Transverse colon (tissue), 4 donors: ENCODE data around the gene GAPVD1. TPM values are rescaled to one million over a fixed set of nuclear protein-coding genes. Genes with fewer than 3 reads are reported as not detected.

Source experiments
- DNase-seq: peaks from one replicate; pipeline ENCODE4 v3.0.0-alpha.2; 2019
- H3K27ac ChIP-seq, 4 donors: fragments of 200-600 bp; sonication (generic); 2 replicates each; pipeline ENCODE4 v1.5.1; 2016 to 2018; ENCODE audit warnings: inconsistent platforms in 4 of 4
- H3K27me3 ChIP-seq: fragments of 200-600 bp; sonication (generic); 2 replicates; pipeline ENCODE4 v1.5.1; 2017; ENCODE audit warnings: inconsistent platforms
- H3K36me3 ChIP-seq, 4 donors: fragments of 200-600 bp; sonication (generic); 2 replicates each; pipeline ENCODE4 v1.5.1; 2017 to 2019; ENCODE audit warnings: inconsistent platforms in 4 of 4
- H3K4me1 ChIP-seq, 4 donors: fragments of 200-600 bp; sonication (generic); 2 replicates each; pipeline ENCODE4 v1.5.1; 2017 to 2020; ENCODE audit warnings: inconsistent platforms in 4 of 4
- H3K4me3 ChIP-seq, 4 donors: fragments of 200-600 bp; sonication (generic); 1 replicate in 1 of 4; 2 replicates in 3 of 4; pipeline versions ENCODE4 v1.5.1 to v1.6.1; 2017 to 2019; ENCODE audit warnings: inconsistent platforms in 4 of 4
- H3K9me3 ChIP-seq, 2 donors: fragments of 200-600 bp; sonication (generic); 2 replicates each; pipeline ENCODE4 v1.5.1; 2017 to 2019; ENCODE audit warnings: inconsistent platforms in 2 of 2
- CTCF ChIP-seq, 5 experiments: fragments of 200-600 bp in 3 of 5; fragments of 450-650 bp in 2 of 5; sonication (generic) in 3 of 5; IDR thresholded peaks; 1 replicate in 2 of 5; 2 replicates in 3 of 5; pipeline ENCODE4 v1.5.1; 2016 to 2017; ENCODE audit warnings: antibody characterized with exemption in 5 of 5, inconsistent platforms in 3 of 5, mild to moderate bottlenecking in 2 of 5, moderate library complexity in 1 of 5
- EP300 ChIP-seq: sonication (generic); formaldehyde crosslinking; IDR thresholded peaks from one replicate; pipeline ENCODE4 v1.6.1; 2017; ENCODE audit warnings: antibody characterized with exemption, low read depth
- POLR2A ChIP-seq: fragments of 450-650 bp; IDR thresholded peaks from one replicate; pipeline ENCODE4 v1.6.1; 2016; ENCODE audit warnings: antibody characterized with exemption, mild to moderate bottlenecking, moderate library complexity
- POLR2AphosphoS5 ChIP-seq, 3 donors: sonication (generic); formaldehyde crosslinking; IDR thresholded peaks; one replicate each; pipeline ENCODE4 v1.6.1; 2016; ENCODE audit warnings: antibody characterized with exemption in 3 of 3
- WGBS, 2 donors: methylation state at CpG; one replicate each; pipeline ENCODE4 v1.1.5; 2018; ENCODE audit warnings: low coverage in 1 of 2; 5-methylcytosine and 5-hydroxymethylcytosine counted together
- in situ Hi-C, 4 donors: fragments of 200-750 bp; cut with MboI; loops; one replicate each; pipeline versions ENCODE4 v1.15.0 to v1.15.1; 2017; ENCODE audit warnings: low sequenced_read_pairs in 3 of 4, low pct_ligation_motif_present in 1 of 4, low pct_unique_long_range_greater_than_20kb in 1 of 4
- intact Hi-C: fragments of 100-400 bp; cut with DNase I; formaldehyde crosslinking; loops from one replicate; pipeline ENCODE4 v1.15.1; 2023; ENCODE audit warnings: low total_unique reads
- total RNA-seq, 4 donors: library from RNA; depleted of rRNA; stranded (reverse); fragments of >200 nt; gene quantifications; one replicate each; pipeline ENCODE4 v1.1.0, GENCODE V29; 2016

Gene GAPVD1
- total RNA-seq, 4 donors from 2014 or later: 27.7 to 80.4 (median 48.4) TPM

GRCh38 chr9:125377584-125378250, 116.1 kb downstream of the GAPVD1 start:
- H3K27me3 ChIP-seq: no peaks in the 10 kb centered on the region
- in situ Hi-C loops: loop anchor here in 3 of 4 donors (10.0 kb wide), 1 partner anchor 603 kb away; the partner anchor contains the start of genes NR6A1 (in 3 of the 3) and OLFML2A (in 3 of the 3)
- 87 to 100% methylated on average over 1 to 8 of the region's 8 CpGs for WGBS, 2 donors

GRCh38 chr9:125378778-125379177, 117.2 kb downstream of the GAPVD1 start:
- intact Hi-C loops: no loop called here
- Histone ChIP-seq H3K4me3 (no peak overlapping the region), H3K9me3 (no peaks in the 10 kb centered on the region), H3K36me3 (no peaks in the 10 kb centered on the region), H3K4me1 (peaks cover 4 to 10% (median 7%) of the 10 kb centered on the region in 4 donors), H3K27me3 (no peaks in the 10 kb centered on the region), H3K27ac (no peak overlapping the region)
- TF ChIP-seq CTCF (IDR thresholded peaks at IDR 0.05): no peak
- TF ChIP-seq POLR2AphosphoS5 (IDR thresholded peaks at IDR 0.05): no peak
- no peak for TF ChIP-seq EP300
- no peak for TF ChIP-seq POLR2A
- no peak for DNase-seq
- 66 to 77% methylated on average over 3 to 9 of the region's 9 CpGs for WGBS, 2 donors
- in situ Hi-C loops: loop anchor here in 3 of 4 donors (10.0 kb wide), 1 partner anchor 604 kb away; the partner anchor contains the start of genes NR6A1 (in 3 of the 3) and OLFML2A (in 3 of the 3)

More at GRCh38 chr9:125377584-125378250, 116.1 kb downstream of the GAPVD1 start:
- no peaks in the 10 kb centered on the region for H3K36me3 ChIP-seq
- no peaks in the 10 kb centered on the region for H3K9me3 ChIP-seq
- no peak for TF ChIP-seq POLR2A
- intact Hi-C loops: no loop called here
- H3K27ac ChIP-seq: no peak overlapping the region
- H3K4me1 ChIP-seq: peaks cover 4 to 10% (median 7%) of the 10 kb centered on the region in 4 donors
- no peak overlapping the region for H3K4me3 ChIP-seq
- DNase-seq: no peak

GRCh38 chr9:125379208-125379607, 117.6 kb downstream of the GAPVD1 start:
- 66 to 67% methylated on average over 4 to 5 of the region's 5 CpGs for WGBS, 2 donors
- in situ Hi-C loops: loop anchor here in 3 of 4 donors (10.0 kb wide), 1 partner anchor 604 kb away; the partner anchor contains the start of genes NR6A1 (in 3 of the 3) and OLFML2A (in 3 of the 3)
- no peaks in the 10 kb centered on the region for H3K36me3 ChIP-seq
- no peak overlapping the region for H3K4me3 ChIP-seq
- H3K9me3 ChIP-seq: no peaks in the 10 kb centered on the region
- peaks cover 4 to 7% (median 6%) of the 10 kb centered on the region in 4 donors for H3K4me1 ChIP-seq
- no peak overlapping the region for H3K27ac ChIP-seq
- intact Hi-C loops: no loop called here
- TF ChIP-seq EP300 (no peak), POLR2A (no peak), CTCF (IDR thresholded peaks at IDR 0.05) (no peak), POLR2AphosphoS5 (IDR thresholded peaks at IDR 0.05) (no peak)
- no peak for DNase-seq
- H3K27me3 ChIP-seq: no peaks in the 10 kb centered on the region

GRCh38 chr9:125380406-125380805, 118.8 kb downstream of the GAPVD1 start:
- Histone ChIP-seq H3K4me1 (no peaks in the 10 kb centered on the region), H3K27me3 (no peaks in the 10 kb centered on the region), H3K27ac (no peak overlapping the region), H3K9me3 (no peaks in the 10 kb centered on the region), H3K36me3 (no peaks in the 10 kb centered on the region), H3K4me3 (no peak overlapping the region)
- no peak for DNase-seq
- TF ChIP-seq POLR2A (no peak), POLR2AphosphoS5 (IDR thresholded peaks at IDR 0.05) (no peak)
- intact Hi-C loops (no loop called here), in situ Hi-C loops (no loop called here)
- 81% methylated on average over 6 of the region's 8 CpGs; no CpG with 5 or more reads in 1 of the 2 donors for WGBS, 2 donors

GRCh38 chr9:125387861-125388524, 126.4 kb downstream of the GAPVD1 start:
- Histone ChIP-seq H3K4me1 (no peaks in the 10 kb centered on the region), H3K27ac (no peak overlapping the region), H3K9me3 (no peaks in the 10 kb centered on the region), H3K4me3 (no peak overlapping the region), H3K36me3 (no peaks in the 10 kb centered on the region), H3K27me3 (no peaks in the 10 kb centered on the region)
- in situ Hi-C loops (no loop called here), intact Hi-C loops (no loop called here)
- DNase-seq: no peak
- TF ChIP-seq CTCF (IDR thresholded peaks at IDR 0.05): no peak
- TF ChIP-seq EP300: no peak
- WGBS, 2 donors: 60 to 85% methylated on average over 1 to 14 of the region's 14 CpGs
